NCI-H524 treated with DMSO at 0.1 percent for 48 hours (cell line): Measurements from ENCODE around the gene SPOCK1.

Source experiments
- DNase-seq: peaks from one replicate; lab custom pipeline; 2025; lab: John Stamatoyannopoulos, UW

The SPOCK1 gene

GRCh38 chr5:137195483-137195882 is 303.6 kb downstream of the SPOCK1 start:
- DNase-seq = no peak

- no peak for DNase-seq
Observed at GRCh38 chr5:137194300-137194699, 304.8 kb downstream of the SPOCK1 start.

- no peak for DNase-seq
Observed at GRCh38 chr5:137192293-137192743, 306.8 kb downstream of the SPOCK1 start.

- DNase-seq = no peak
Observed at GRCh38 chr5:137191179-137191578, 307.9 kb downstream of the SPOCK1 start.

GRCh38 chr5:137190441-137190840 is 308.7 kb downstream of the SPOCK1 start:
- no peak for DNase-seq

- DNase-seq = no peak
Observed at GRCh38 chr5:137190031-137190430, 309.1 kb downstream of the SPOCK1 start.

- DNase-seq = no peak
Observed at GRCh38 chr5:137188566-137188965, 310.6 kb downstream of the SPOCK1 start.

GRCh38 chr5:137186759-137187461 is 312.2 kb downstream of the SPOCK1 start:
- DNase-seq = no peak

- no peak for DNase-seq
Observed at GRCh38 chr5:137185193-137185592, 313.9 kb downstream of the SPOCK1 start.

- no peak for DNase-seq
Observed at GRCh38 chr5:137184734-137185133, 314.4 kb downstream of the SPOCK1 start.

GRCh38 chr5:137182576-137182975 is 316.6 kb downstream of the SPOCK1 start:
- DNase-seq = no peak

- no peak for DNase-seq
Observed at GRCh38 chr5:137181667-137182066, 317.5 kb downstream of the SPOCK1 start.

GRCh38 chr5:137179203-137179602 is 319.9 kb downstream of the SPOCK1 start:
- DNase-seq = no peak

- DNase-seq = no peak
Observed at GRCh38 chr5:137176609-137177008, 322.5 kb downstream of the SPOCK1 start.

- DNase-seq = no peak
Observed at GRCh38 chr5:137176126-137176525, 323.0 kb downstream of the SPOCK1 start.

- DNase-seq = no peak
Observed at GRCh38 chr5:137174196-137174595, 324.9 kb downstream of the SPOCK1 start.

GRCh38 chr5:137172258-137172657 is 326.9 kb downstream of the SPOCK1 start:
- no peak for DNase-seq

GRCh38 chr5:137167187-137167586 is 331.9 kb downstream of the SPOCK1 start:
- DNase-seq = no peak

- no peak for DNase-seq
Observed at GRCh38 chr5:137164961-137165360, 334.2 kb downstream of the SPOCK1 start.

GRCh38 chr5:137164536-137164935 is 334.6 kb downstream of the SPOCK1 start:
- DNase-seq = no peak

GRCh38 chr5:137158691-137159090 is 340.4 kb downstream of the SPOCK1 start:
- no peak for DNase-seq

- DNase-seq = no peak
Observed at GRCh38 chr5:137156180-137156579, 342.9 kb downstream of the SPOCK1 start.

- DNase-seq = no peak
Observed at GRCh38 chr5:137155261-137156000, 343.7 kb downstream of the SPOCK1 start.

GRCh38 chr5:137152616-137153015 is 346.5 kb downstream of the SPOCK1 start:
- DNase-seq = no peak
